Activated CD8-positive, alpha-beta memory T cell treated with anti-CD3 and anti-CD28 coated beads, Interleukin-2, amount 50 U/mL, for 4 hours (primary cell): ENCODE data around the gene UBAP2L.
"Not testable (repeated sequence)": the region's sequence is repeated elsewhere in the genome, so short reads cannot be mapped to it uniquely, and the experiment has no call there.

Source experiments
- DNase-seq: peaks from one replicate; pipeline ENCODE4 v3.0.0-alpha.2; 2020

UBAP2L gene

DNA sequence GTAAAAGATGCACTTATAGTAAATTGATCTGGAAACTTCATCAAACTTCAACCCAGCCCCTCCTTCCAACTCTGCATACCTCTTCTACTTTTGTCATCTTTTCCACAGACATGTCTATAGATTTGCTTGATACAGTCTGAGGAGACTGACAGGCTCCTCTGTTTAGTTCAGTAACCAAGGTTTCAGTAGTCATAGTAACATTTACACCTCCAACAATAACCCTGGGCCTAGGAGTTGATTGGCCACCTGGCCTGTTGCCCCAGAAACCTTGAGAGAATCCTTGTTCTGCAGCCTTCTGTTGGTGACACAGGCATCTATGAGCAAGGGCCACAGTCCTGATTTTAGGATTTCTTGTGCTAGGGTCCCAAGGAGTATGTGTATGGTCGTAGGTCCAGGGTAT, 14.6 kb upstream of the UBAP2L start, which contains the start of gene CFAP141:
Gene CFAP141, minus strand, starts transcription at position 138 of the 400 bp plus-strand sequence. Its CDS starts 26 bp downstream, at position 112.
- DNase-seq: no peak

- DNase-seq: no peak
Measured at GRCh38 chr1:154207262-154207661, 13.5 kb upstream of the UBAP2L start.

GRCh38 chr1:154208677-154209388, 11.9 kb upstream of the UBAP2L start:
- no peak for DNase-seq

GRCh38 chr1:154212083-154212482, 8.7 kb upstream of the UBAP2L start:
- DNase-seq: no peak

GRCh38 chr1:154213274-154213673, 7.5 kb upstream of the UBAP2L start:
- DNase-seq: no peak

DNA sequence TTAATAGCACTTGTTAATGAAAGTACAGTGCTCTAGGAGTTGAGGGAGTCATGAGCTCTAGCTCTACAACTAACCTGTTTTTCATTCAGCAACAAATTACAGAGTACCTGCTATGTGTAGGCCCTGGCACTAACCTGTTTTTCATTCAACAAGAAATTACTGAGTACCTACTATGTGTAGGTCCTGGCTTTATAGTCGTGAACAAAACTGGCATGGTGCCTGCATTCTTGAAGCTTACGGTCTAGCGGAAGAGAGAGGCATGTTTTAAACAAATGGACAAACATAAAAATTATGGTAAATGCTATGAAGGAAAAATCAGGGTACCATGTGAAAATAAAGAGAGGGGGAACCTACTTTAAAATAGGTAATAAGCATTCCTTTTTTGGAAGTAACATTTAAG, 2.2 kb upstream of the UBAP2L start:
- no peak for DNase-seq

DNA sequence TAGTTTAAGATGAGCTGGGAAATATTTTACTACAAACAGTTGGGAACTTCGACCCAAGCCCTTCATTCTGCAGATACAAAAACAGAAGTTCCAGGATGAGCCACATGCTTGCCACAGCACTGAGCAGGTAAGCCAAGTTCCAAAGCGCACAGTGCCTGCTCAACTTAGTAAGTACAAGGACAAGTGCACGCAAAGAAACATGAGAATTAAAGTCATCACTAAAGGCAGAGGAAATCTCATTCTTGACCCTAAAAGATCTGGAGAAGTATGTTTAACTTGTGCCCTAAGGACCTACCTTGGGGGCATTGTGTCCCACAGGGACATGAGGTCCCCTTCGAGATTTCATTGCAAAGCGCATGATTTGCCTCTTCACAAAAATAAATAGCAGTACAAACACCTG, 1.2 kb upstream of the UBAP2L start:
- no peak for DNase-seq

GRCh38 chr1:154220970-154221277, 169 bp downstream of the UBAP2L start:
- no peak for DNase-seq

DNA sequence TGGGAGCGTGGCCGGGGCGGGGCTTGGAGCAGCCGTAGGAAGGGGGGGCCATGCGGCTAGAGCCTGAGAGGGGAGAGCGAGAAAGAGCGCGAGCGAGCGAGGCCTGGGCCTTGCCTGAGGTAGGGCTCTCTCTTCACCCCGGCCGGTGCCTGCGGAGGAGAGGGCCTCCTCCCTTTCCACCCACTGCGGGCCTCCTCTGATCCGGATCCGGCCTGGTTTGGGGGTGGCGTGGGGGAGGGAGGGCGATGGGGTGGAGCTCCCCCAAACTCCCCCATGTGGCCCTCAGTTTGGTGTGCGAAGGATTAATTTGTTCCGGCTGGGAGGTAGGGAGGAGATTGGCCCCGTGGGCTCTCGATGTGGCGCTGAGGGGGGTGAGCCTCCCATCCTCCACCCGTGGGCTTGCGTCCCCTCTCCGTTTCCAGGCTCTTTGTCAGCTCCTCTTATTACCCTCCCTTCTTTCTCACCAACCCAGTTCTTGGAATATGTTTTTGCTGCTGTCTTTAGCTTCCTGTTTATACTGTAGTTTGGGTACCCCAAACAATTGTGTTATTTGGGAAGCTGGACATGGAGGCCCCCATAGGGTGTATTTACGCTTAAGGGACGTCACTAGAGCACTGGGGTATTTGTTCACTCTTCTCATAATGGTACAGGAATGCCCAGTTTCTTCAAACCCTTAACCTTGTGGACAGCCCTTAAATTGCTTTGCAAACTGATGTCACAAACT, 685 bp downstream of the UBAP2L start:
- peak; percentile 75 for DNase-seq

- no peak for DNase-seq
Measured at GRCh38 chr1:154222518-154222917, 1.8 kb downstream of the UBAP2L start.

DNA sequence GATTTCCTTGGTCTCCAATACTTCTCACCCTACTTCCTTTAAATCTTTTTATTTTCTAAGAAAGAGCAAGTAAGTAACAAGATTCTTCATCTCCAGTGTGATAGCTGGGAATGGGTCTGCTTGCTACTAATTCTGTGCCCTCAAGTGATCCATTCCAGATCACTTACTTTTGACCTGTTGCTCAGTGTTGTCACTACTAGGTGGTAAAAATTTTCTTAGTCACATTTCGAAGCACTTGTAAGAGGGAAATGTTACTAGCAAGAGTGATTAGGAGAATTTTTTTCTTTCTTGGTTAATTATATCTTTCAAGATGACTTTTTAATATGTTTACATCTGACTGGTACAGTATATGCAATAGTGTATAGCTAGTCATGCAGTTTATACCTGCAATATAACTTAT, 2.2 kb downstream of the UBAP2L start:
- no peak for DNase-seq

- DNase-seq: no peak
Measured at GRCh38 chr1:154223621-154224020, 2.9 kb downstream of the UBAP2L start.

DNA sequence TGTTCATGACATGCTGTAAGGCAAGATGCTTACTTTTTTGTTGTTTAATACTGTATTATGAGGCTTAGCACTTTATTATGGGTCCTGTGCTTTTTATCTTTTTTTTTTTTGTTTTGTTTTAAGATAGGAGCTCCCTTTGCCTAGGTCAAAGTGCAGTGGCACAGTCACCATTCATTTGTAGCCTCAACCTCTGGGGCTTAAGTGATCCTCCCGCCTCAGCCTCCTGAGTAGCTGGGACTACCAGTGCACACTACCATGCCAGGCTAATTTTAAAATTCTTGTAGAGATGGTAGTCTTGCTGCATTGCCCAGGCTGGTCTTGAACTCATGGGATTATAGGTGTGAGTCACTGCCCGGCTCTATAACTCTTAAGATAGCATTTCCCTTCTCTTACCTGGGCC, 4.6 kb downstream of the UBAP2L start:
- no peak for DNase-seq

GRCh38 chr1:154231112-154231511, 10.4 kb downstream of the UBAP2L start:
- DNase-seq: not testable (repeated sequence)

GRCh38 chr1:154233127-154233526, 12.4 kb downstream of the UBAP2L start:
- DNase-seq: not testable (repeated sequence)

GRCh38 chr1:154236855-154237254, 16.1 kb downstream of the UBAP2L start:
- no peak for DNase-seq

- DNase-seq: no peak
Measured at GRCh38 chr1:154237435-154237834, 16.7 kb downstream of the UBAP2L start.

GRCh38 chr1:154237880-154238506, 17.2 kb downstream of the UBAP2L start:
- DNase-seq: no peak

DNA sequence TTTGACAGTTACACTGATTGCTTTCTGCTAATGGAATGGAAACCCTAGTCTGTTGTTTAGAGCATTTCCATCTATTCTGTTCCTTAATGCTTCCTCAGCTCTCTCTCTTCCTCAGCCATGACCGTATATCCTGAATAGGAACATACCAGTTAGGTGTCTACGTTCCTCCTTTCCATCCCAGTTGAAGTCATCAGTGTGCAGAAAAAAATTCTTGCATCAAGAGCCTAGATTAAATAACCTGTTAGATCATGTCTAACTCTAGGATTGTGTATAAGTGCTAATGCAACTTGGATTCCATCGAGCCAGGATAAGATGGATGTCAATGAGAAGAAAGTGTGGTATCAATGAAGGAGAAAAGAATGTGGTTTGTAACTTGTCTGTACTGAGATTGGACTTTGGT, 18.7 kb downstream of the UBAP2L start:
- no peak for DNase-seq

GRCh38 chr1:154240294-154240833, 19.6 kb downstream of the UBAP2L start:
- no peak for DNase-seq

- DNase-seq: no peak
Measured at GRCh38 chr1:154241703-154242351, 21.1 kb downstream of the UBAP2L start.

- no peak for DNase-seq
Measured at GRCh38 chr1:154253671-154254070, 32.9 kb downstream of the UBAP2L start.

GRCh38 chr1:154256686-154257085, 35.9 kb downstream of the UBAP2L start:
- no peak for DNase-seq
